Inflammatory macrophage treated with lipopolysaccharide for 1 hour (primary cell): Measurements from ENCODE around the gene YARS1.
A peak's percentile ranks its signal among the peaks of the same experiment; 100 is the strongest.

Experiments
- DNase-seq, 2 donors: peaks; one replicate each; pipeline ENCODE4 v3.0.0-alpha.2; 2020 to 2022

Gene YARS1

GRCh38 chr1:32741413-32742198 is 75.6 kb downstream of the YARS1 start:
- DNase-seq, result no peak

- DNase-seq, result no peak
Observed at GRCh38 chr1:32741059-32741412, 76.1 kb downstream of the YARS1 start.

- DNase-seq, result no peak
Observed at GRCh38 chr1:32736812-32737791, 80.1 kb downstream of the YARS1 start.

GRCh38 chr1:32733582-32734321 is 83.4 kb downstream of the YARS1 start:
- no peak for DNase-seq

GRCh38 chr1:32729254-32730046 is 87.7 kb downstream of the YARS1 start:
- no peak for DNase-seq

GRCh38 chr1:32728413-32729077 is 88.6 kb downstream of the YARS1 start:
- DNase-seq, result no peak

GRCh38 chr1:32727876-32728275 is 89.3 kb downstream of the YARS1 start:
- DNase-seq, result no peak

GRCh38 chr1:32725615-32725982 is 91.6 kb downstream of the YARS1 start:
- peak; percentile 47 to 84 for DNase-seq
